M059J (cell line): ENCODE data around the gene CADPS2. TPM values are rescaled to one million over a fixed set of nuclear protein-coding genes. Genes with fewer than 3 reads are reported as not detected.
"Not testable (repeated sequence)": the region's sequence is repeated elsewhere in the genome, so short reads cannot be mapped to it uniquely, and the experiment has no call there.

Source experiments
- DNase-seq: peaks from one replicate; pipeline ENCODE4 v3.0.0-alpha.2; 2012; ENCODE audit warnings: low read depth
- total RNA-seq: library from RNA; depleted of rRNA; stranded (reverse); fragments of >200 nt; shearing (Covaris generic); gene quantifications from 2 replicates; pipeline ENCODE4 v1.2.3, GENCODE V29; 2014

The CADPS2 gene
- total RNA-seq, 1 experiment from 2014 or later: 11.8 TPM

DNA sequence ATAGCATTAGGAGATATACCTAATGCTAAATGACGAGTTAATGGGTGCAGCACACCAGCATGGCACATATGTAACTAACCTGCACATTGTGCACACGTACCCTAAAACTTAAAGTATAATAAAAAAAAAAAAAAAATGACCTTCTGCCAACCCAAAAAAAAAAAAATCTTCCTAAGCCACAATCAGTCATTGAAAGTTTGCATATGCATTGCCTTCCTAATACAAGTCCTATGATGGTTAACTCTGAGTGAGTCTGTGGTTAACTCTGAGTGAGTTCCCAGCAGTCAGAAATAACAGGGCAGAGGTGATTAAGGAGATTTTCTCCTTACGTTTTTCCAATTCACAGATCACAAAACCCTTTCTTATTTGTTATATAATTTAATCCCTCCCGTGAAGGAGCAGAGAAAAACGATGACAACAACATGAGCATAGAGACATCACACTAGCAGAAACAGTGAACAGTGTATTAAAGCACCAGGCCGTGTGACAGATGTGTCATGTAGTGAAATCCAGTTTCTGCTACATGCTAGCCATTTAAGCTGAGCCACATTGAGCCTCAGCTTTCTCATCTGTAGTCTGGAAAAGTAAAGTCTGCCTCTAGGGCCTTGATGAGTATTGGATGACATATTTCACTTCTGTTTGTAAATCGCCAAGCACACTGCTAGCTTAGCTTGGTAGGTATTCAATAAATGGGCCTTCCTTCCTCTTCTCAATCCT lies 176.2 kb downstream of the CADPS2 start:
- DNase-seq: no peak

- no peak for DNase-seq
Observed at GRCh38 chr7:122706836-122707235, 179.4 kb downstream of the CADPS2 start.

GRCh38 chr7:122702872-122703510 lies 183.3 kb downstream of the CADPS2 start, which contains the start of gene RNF148:
TSS of gene RNF148 (minus strand) at chr7:122702922. CDS start at chr7:122702750, 172 bp downstream.
- no peak for DNase-seq

GRCh38 chr7:122699017-122699416 lies 187.2 kb downstream of the CADPS2 start, which contains the start of gene RNF133:
TSS of gene RNF133 (minus strand) at chr7:122699117. CDS start at chr7:122698918, 199 bp downstream.
- DNase-seq: no peak

GRCh38 chr7:122695816-122696215 lies 190.4 kb downstream of the CADPS2 start:
- no peak for DNase-seq

GRCh38 chr7:122694697-122695096 lies 191.6 kb downstream of the CADPS2 start:
- no peak for DNase-seq

DNA sequence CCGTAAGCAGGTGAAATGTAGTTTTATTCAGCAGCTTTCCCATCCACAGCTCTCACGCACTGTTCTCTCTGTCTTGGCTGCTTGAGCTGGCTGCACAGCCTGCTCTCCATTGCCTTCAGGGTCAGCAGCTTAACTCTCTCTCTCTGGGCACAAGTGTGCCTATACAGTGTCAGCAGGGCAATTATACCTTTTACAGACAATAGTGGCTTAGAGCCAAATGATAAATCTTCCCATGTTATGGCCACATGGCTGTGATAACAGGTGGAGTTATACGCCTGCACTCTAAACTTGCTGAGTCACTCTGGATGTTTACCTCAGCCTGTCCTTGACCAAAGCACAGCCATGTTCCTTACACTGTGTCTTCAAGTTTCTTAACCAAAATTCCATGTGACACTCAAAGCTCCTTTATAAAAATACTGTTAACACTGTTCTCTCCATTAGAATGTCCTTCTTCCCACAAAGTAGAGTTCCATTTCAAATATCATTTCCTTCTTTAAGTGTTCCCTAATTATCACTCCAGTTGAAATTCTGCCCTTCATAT lies 193.4 kb downstream of the CADPS2 start:
- no peak for DNase-seq

GRCh38 chr7:122691569-122692235 lies 194.6 kb downstream of the CADPS2 start:
- no peak for DNase-seq

DNA sequence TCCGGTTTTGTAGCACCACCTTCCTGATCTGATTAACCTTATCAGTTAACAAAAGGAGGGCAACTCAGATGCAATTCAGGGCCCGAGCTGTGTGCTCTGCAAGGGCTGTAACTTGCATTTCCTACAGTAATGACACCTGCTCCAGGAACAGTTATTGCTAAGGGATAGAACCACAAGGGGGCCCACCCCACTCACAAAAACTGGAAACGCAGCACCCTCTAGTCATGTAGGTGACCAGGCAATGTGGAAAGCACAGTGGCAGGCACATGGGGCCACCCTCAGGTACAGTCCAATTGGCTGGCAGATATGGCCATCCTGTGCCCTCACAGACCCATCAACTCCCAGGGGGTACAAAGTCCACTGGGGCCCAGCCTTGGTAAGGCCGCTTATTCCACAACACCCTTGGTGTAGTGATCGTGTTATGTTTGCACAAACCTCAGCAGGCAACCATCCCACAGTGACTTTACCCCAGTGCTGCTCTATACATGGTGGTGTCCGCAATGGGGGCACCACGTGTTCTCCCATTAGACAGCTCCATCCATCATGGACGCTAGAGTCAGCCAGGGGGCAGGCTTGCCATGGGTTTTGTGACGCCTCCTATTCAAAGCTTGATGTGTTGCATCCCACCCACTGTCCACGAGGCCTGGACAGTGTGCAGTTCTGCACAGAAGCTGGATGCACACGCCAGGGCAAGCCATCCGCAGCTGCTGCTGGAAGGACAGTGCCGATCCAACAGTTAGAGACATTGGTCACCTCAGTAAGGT lies 196.7 kb downstream of the CADPS2 start:
- DNase-seq: no peak

- no peak for DNase-seq
Observed at GRCh38 chr7:122688400-122688998, 197.8 kb downstream of the CADPS2 start.

- no peak for DNase-seq
Observed at GRCh38 chr7:122686360-122686878, 199.8 kb downstream of the CADPS2 start.

GRCh38 chr7:122684504-122684903 lies 201.8 kb downstream of the CADPS2 start:
- no peak for DNase-seq

DNA sequence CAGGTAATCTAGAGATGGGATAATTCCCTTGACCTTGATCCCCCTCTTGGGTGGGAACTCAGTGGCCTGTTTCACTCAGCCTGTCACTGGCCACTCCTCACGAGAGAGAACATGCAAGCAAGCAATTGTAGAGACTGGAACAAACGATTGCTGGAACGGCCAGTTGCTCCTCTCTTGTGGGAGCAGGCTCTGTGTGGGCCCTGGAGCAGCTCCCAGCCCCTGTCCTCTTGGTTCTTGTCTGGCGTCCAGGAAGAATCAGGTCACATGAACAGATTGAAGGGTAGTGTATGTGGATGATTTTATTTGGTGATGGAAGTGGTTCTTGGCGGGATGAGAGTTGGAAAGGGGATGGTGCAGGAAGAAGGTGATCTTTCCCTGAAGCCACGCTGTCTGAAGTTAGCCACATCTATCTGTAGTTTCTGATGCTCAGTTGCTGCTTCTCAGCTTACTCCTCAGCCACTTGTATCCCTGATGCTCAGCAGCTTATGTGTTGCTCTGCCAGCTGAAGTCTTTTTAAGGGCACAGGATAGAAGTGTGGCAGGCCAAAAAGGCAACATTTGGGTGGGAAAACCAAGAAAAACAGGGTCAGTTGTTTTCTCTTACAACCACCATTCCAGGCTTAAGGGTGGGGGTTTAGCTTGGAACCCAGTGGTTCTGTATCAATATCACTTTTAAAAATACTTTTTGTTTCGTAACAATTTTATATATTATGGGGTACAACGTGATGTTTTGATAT lies 203.3 kb downstream of the CADPS2 start:
- DNase-seq: no peak

GRCh38 chr7:122681186-122681585 lies 205.1 kb downstream of the CADPS2 start:
- not testable (repeated sequence) for DNase-seq

GRCh38 chr7:122679813-122680212 lies 206.4 kb downstream of the CADPS2 start:
- DNase-seq: no peak

GRCh38 chr7:122679269-122679709 lies 207.0 kb downstream of the CADPS2 start:
- DNase-seq: not testable (repeated sequence)

DNA sequence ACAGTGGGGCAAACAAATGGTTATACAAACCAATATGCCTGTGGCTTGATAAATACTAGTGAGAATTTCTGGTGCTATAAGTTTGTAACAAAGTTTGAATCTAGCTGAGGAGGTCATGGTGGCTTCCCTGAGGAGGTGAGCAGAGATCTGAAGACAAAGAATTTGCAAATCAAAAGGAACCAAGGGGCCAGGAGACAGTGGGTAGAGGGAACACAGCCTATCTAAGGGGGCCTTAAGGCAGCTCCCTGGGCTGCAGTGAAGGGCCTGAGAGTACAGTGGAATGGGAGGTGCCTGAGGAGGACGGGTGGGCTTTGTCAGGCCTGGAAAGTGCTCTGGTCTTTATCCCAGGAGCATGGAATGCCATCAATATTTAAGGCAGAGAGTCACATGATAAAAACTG lies 209.1 kb downstream of the CADPS2 start:
- no peak for DNase-seq

DNA sequence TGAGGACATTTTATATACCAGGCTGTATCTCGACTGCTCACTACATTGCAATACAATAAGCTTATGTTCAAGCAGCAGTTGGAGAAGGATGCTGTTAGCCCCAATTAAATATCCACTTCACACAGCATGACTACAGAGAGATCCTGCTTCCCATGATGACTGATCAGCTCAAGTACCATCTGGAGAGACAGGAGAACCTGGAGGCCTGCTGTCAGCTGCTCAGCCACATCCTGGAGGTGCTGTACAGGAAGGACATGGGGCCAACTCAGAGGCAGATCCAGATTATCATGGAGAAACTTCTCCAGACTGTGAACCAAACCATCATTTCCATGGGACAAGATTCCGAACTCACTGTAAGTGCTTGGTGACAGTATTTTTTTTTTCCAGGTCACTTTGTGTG lies 209.8 kb downstream of the CADPS2 start:
- DNase-seq: no peak

GRCh38 chr7:122675621-122676020 lies 210.6 kb downstream of the CADPS2 start:
- DNase-seq: no peak

DNA sequence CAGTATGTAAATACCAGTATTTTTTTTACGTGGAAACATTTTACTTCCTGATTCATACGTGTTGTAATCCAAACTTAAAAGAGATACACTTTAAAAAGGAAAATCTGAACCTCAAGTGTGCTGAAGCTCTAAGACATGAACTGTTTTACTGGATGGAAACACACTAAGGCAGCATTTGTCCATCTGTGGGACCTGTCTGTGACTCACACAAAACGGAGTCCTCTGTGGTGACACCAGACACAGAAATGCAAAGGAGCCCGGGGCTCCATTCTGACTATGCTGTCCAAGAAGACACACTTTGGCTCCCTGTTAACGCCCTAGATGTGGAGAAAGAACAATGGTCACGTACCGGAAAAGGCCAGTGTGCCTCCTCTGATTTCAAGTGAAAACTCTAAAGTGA lies 211.2 kb downstream of the CADPS2 start:
- DNase-seq: peak; percentile 44
